NCI-H2196 treated with DMSO at 0.1 percent for 48 hours (cell line): ENCODE data around the gene TCEA3.

ENCODE experiments used
- DNase-seq: peaks from one replicate; lab custom pipeline; 2025; ENCODE audit not compliant: unreplicated experiment; lab: John Stamatoyannopoulos, UW

TCEA3 gene

GRCh38 chr1:23448846-23449245 lies 24.3 kb upstream of the TCEA3 start:
- DNase-seq: no peak

GRCh38 chr1:23446661-23447310 lies 22.2 kb upstream of the TCEA3 start:
- no peak for DNase-seq

GRCh38 chr1:23444596-23445390 lies 20.2 kb upstream of the TCEA3 start:
- no peak for DNase-seq

- DNase-seq: no peak
These were observed 19.6 kb upstream of the TCEA3 start for GRCh38 chr1:23444104-23444533.

- DNase-seq: no peak
These were observed 18.2 kb upstream of the TCEA3 start for GRCh38 chr1:23442751-23443150.

GRCh38 chr1:23441446-23442148 lies 17.0 kb upstream of the TCEA3 start:
- no peak for DNase-seq

GRCh38 chr1:23438545-23438944 lies 14.0 kb upstream of the TCEA3 start:
- no peak for DNase-seq

GRCh38 chr1:23437355-23437664 lies 12.8 kb upstream of the TCEA3 start:
- DNase-seq: no peak

- DNase-seq: no peak
These were observed 12.2 kb upstream of the TCEA3 start for GRCh38 chr1:23436520-23437354.

GRCh38 chr1:23434260-23434775 lies 9.8 kb upstream of the TCEA3 start:
- DNase-seq: no peak

- no peak for DNase-seq
These were observed 8.6 kb upstream of the TCEA3 start for GRCh38 chr1:23433122-23433521.

- no peak for DNase-seq
These were observed 6.9 kb upstream of the TCEA3 start for GRCh38 chr1:23431431-23431830.

GRCh38 chr1:23430803-23431202 lies 6.3 kb upstream of the TCEA3 start:
- DNase-seq: no peak

GRCh38 chr1:23428136-23428905 lies 3.8 kb upstream of the TCEA3 start:
- DNase-seq: no peak

GRCh38 chr1:23427550-23427949 lies 3.0 kb upstream of the TCEA3 start:
- DNase-seq: no peak

- no peak for DNase-seq
These were observed 2.3 kb upstream of the TCEA3 start for GRCh38 chr1:23426828-23427227.

GRCh38 chr1:23425193-23425494 lies 596 bp upstream of the TCEA3 start:
- no peak for DNase-seq

GRCh38 chr1:23423415-23424292 lies 894 bp downstream of the TCEA3 start:
- DNase-seq: no peak

GRCh38 chr1:23422941-23423340 lies 1.6 kb downstream of the TCEA3 start:
- DNase-seq: no peak
